ENCODE measurements around the gene OR5AU1. TPM values are rescaled to one million over a fixed set of nuclear protein-coding genes. Genes with fewer than 3 reads are reported as not detected.

Gene OR5AU1
- total and polyA plus RNA-seq, 2 of the 13 experiments (the other 11 are each of a cell fraction or from before 2014, with no cell fraction given), result not detected

- TF ChIP-seq ZNF142 (CRISPR knock-in tag; IDR thresholded peaks at IDR 0.05), result peak; percentile 41; the same call in 1 of the 2 replicates
- TF ChIP-seq GPBP1L1 (CRISPR knock-in tag; IDR thresholded peaks at IDR 0.05), result no peak
- TF ChIP-seq SOX5 (CRISPR knock-in tag; IDR thresholded peaks at IDR 0.05; ENCODE audit: borderline replicate concordance), result peak; percentile 37
- TF ChIP-seq ARID3A (IDR thresholded peaks at IDR 0.05; ENCODE audit: low read depth, low read length), result peak; percentile 55; the same call in 1 of the 2 replicates
- peak; percentile 43; the same call in 1 of the 2 replicates for TF ChIP-seq YEATS4 (CRISPR knock-in tag; IDR thresholded peaks at IDR 0.05; ENCODE audit: borderline replicate concordance)
- peak; percentile 1; the same call in 1 of the 2 replicates for TF ChIP-seq FOXP4 (CRISPR knock-in tag; IDR thresholded peaks at IDR 0.05)
- TF ChIP-seq AHDC1 (CRISPR knock-in tag; IDR thresholded peaks at IDR 0.05; ENCODE audit: borderline replicate concordance), result no peak
Observed at GRCh38 chr14:21106498-21107282, 49.2 kb downstream of the OR5AU1 start (continued).
